Effector memory CD8-positive, alpha-beta T cell (primary cell): ENCODE data around the gene ASPRV1.
"Not testable (repeated sequence)": the region's sequence is repeated elsewhere in the genome, so short reads cannot be mapped to it uniquely, and the experiment has no call there.

Experiments used
- ATAC-seq: fragments of 150-1000 bp; cut with Tn5 transposase; replicated peaks from 2 replicates; pipeline ENCODE4 v1.10.0; 2021; ENCODE audit warnings: mild to moderate bottlenecking, moderate library complexity
- DNase-seq, 3 experiments: peaks; one replicate each; pipeline ENCODE4 v3.0.0; 2021
- H3K27ac Mint-ChIP-seq, 2 donors: one replicate each; pipeline ENCODE4 v1.8.0; 2022; ENCODE audit warnings: mild to moderate bottlenecking in 2 of 2, mixed read lengths in 2 of 2, moderate library complexity in 2 of 2
- H3K27me3 Mint-ChIP-seq, 2 donors: one replicate each; pipeline ENCODE4 v1.8.0; 2022; ENCODE audit warnings: mixed read lengths in 2 of 2
- H3K36me3 Mint-ChIP-seq: one replicate; pipeline ENCODE4 v1.8.0; 2022; ENCODE audit warnings: mild to moderate bottlenecking, moderate library complexity, mixed read lengths; ENCODE audit not compliant: insufficient read depth
- H3K4me1 Mint-ChIP-seq, 2 donors: one replicate each; pipeline ENCODE4 v1.8.0; 2022; ENCODE audit warnings: low read depth in 2 of 2, mixed read lengths in 2 of 2
- H3K4me3 Mint-ChIP-seq, 2 donors: one replicate each; pipeline ENCODE4 v1.8.0; 2022; ENCODE audit warnings: mild to moderate bottlenecking in 2 of 2, mixed read lengths in 2 of 2, moderate library complexity in 2 of 2
- H3K9me3 Mint-ChIP-seq, 2 donors: one replicate each; pipeline ENCODE4 v1.8.0; 2022; ENCODE audit warnings: mixed read lengths in 2 of 2

Gene ASPRV1

GRCh38 chr2:69964353-69964841 lies 3.0 kb upstream of the ASPRV1 start:
- Mint-ChIP-seq H3K36me3 (no peaks in the 10 kb centered on the region), H3K4me1 (peaks cover 0 to 4% of the 10 kb centered on the region in 2 donors), H3K27me3 (peaks cover 0 to 4% of the 10 kb centered on the region in 2 donors), H3K9me3 (no peaks in the 10 kb centered on the region), H3K4me3 (no peak overlapping the region), H3K27ac (peak overlapping the region in 1 of 2 donors; percentile 33)
- no peak for DNase-seq
- ATAC-seq: no peak

GRCh38 chr2:69962986-69963730 lies 1.7 kb upstream of the ASPRV1 start:
- Mint-ChIP-seq H3K27ac (peak overlapping the region in 1 of 2 donors; percentile 33), H3K36me3 (no peaks in the 10 kb centered on the region), H3K4me3 (no peak overlapping the region), H3K9me3 (no peaks in the 10 kb centered on the region), H3K4me1 (peaks cover 0 to 5% of the 10 kb centered on the region in 2 donors), H3K27me3 (peaks cover 0 to 9% of the 10 kb centered on the region in 2 donors)
- DNase-seq (no peak), ATAC-seq (no peak)

GRCh38 chr2:69960821-69961220 lies 610 bp downstream of the ASPRV1 start:
- Mint-ChIP-seq H3K9me3 (no peaks in the 10 kb centered on the region), H3K4me3 (no peak overlapping the region), H3K27me3 (peaks cover 0 to 9% of the 10 kb centered on the region in 2 donors), H3K36me3 (no peaks in the 10 kb centered on the region), H3K27ac (no peak overlapping the region), H3K4me1 (peaks cover 4 to 10% of the 10 kb centered on the region in 2 donors)
- DNase-seq: no peak
- no peak for ATAC-seq

- Mint-ChIP-seq H3K36me3 (no peaks in the 10 kb centered on the region), H3K9me3 (no peaks in the 10 kb centered on the region), H3K4me3 (no peak overlapping the region), H3K27ac (peak overlapping the region; percentile 29 to 62), H3K27me3 (peaks cover 9 to 12% of the 10 kb centered on the region in 2 donors), H3K4me1 (peaks cover 4 to 6% of the 10 kb centered on the region in 2 donors)
- no peak for ATAC-seq
- DNase-seq: no peak
Observed at GRCh38 chr2:69959425-69959824, 2.0 kb downstream of the ASPRV1 start.

GRCh38 chr2:69958480-69958879 lies 3.0 kb downstream of the ASPRV1 start:
- Mint-ChIP-seq H3K36me3 (no peaks in the 10 kb centered on the region), H3K9me3 (no peaks in the 10 kb centered on the region), H3K4me3 (no peak overlapping the region), H3K4me1 (peaks cover 4 to 6% of the 10 kb centered on the region in 2 donors), H3K27me3 (peaks cover 13 to 15% of the 10 kb centered on the region in 2 donors), H3K27ac (no peak overlapping the region)
- DNase-seq (no peak), ATAC-seq (no peak)

- no peak overlapping the region for H3K4me3 Mint-ChIP-seq
Observed at GRCh38 chr2:69957965-69958364, 3.5 kb downstream of the ASPRV1 start.

GRCh38 chr2:69956475-69956979 lies 4.9 kb downstream of the ASPRV1 start:
- DNase-seq (no peak), ATAC-seq (no peak)
- H3K4me1 Mint-ChIP-seq: peaks cover 4 to 6% of the 10 kb centered on the region in 2 donors
- no peak overlapping the region for H3K27ac Mint-ChIP-seq
- no peaks in the 10 kb centered on the region for H3K9me3 Mint-ChIP-seq
- peaks cover 13 to 15% of the 10 kb centered on the region in 2 donors for H3K27me3 Mint-ChIP-seq
- no peaks in the 10 kb centered on the region for H3K36me3 Mint-ChIP-seq
- no peak overlapping the region for H3K4me3 Mint-ChIP-seq

More at GRCh38 chr2:69957965-69958364, 3.5 kb downstream of the ASPRV1 start:
- H3K4me1 Mint-ChIP-seq: peaks cover 4 to 6% of the 10 kb centered on the region in 2 donors
- no peak overlapping the region for H3K27ac Mint-ChIP-seq
- no peak for DNase-seq
- no peaks in the 10 kb centered on the region for H3K9me3 Mint-ChIP-seq
- ATAC-seq: peak; percentile 27
- peaks cover 13 to 15% of the 10 kb centered on the region in 2 donors for H3K27me3 Mint-ChIP-seq
- no peaks in the 10 kb centered on the region for H3K36me3 Mint-ChIP-seq

GRCh38 chr2:69955029-69955428 lies 6.4 kb downstream of the ASPRV1 start:
- Mint-ChIP-seq H3K4me1 (peaks cover 4 to 6% of the 10 kb centered on the region in 2 donors), H3K27me3 (peaks cover 13 to 15% of the 10 kb centered on the region in 2 donors), H3K9me3 (no peaks in the 10 kb centered on the region), H3K4me3 (no peak overlapping the region), H3K36me3 (no peaks in the 10 kb centered on the region), H3K27ac (no peak overlapping the region)
- no peak for DNase-seq
- ATAC-seq: no peak

- Mint-ChIP-seq H3K27me3 (peaks cover 8 to 13% of the 10 kb centered on the region in 2 donors), H3K36me3 (no peaks in the 10 kb centered on the region), H3K4me1 (peaks cover 4 to 6% of the 10 kb centered on the region in 2 donors), H3K27ac (peak overlapping the region; percentile 46 to 64), H3K4me3 (no peak overlapping the region), H3K9me3 (no peaks in the 10 kb centered on the region)
- ATAC-seq: no peak
- DNase-seq: no peak
Observed at GRCh38 chr2:69954084-69954483, 7.3 kb downstream of the ASPRV1 start.

- ATAC-seq: no peak
- Mint-ChIP-seq H3K4me3 (no peak overlapping the region), H3K36me3 (peaks cover 2% of the 10 kb centered on the region), H3K27me3 (peaks cover 6 to 13% of the 10 kb centered on the region in 2 donors), H3K4me1 (peaks cover 3% of the 10 kb centered on the region in 2 donors), H3K9me3 (no peaks in the 10 kb centered on the region), H3K27ac (no peak overlapping the region)
- no peak for DNase-seq
Observed at GRCh38 chr2:69952336-69953115, 8.9 kb downstream of the ASPRV1 start.

- DNase-seq, H3K27ac Mint-ChIP-seq, ATAC-seq, H3K4me3 Mint-ChIP-seq, H3K9me3 Mint-ChIP-seq, H3K36me3 Mint-ChIP-seq: not testable (repeated sequence)
- Mint-ChIP-seq H3K27me3 (peaks cover 6 to 13% of the 10 kb centered on the region in 2 donors), H3K4me1 (peaks cover 21 to 22% of the 10 kb centered on the region in 2 donors)
Observed at GRCh38 chr2:69950671-69951070, 10.8 kb downstream of the ASPRV1 start.

GRCh38 chr2:69950241-69950640 lies 11.2 kb downstream of the ASPRV1 start:
- no peak for DNase-seq
- Mint-ChIP-seq H3K27me3 (peaks cover 6 to 13% of the 10 kb centered on the region in 2 donors), H3K4me1 (peaks cover 25 to 26% of the 10 kb centered on the region in 2 donors), H3K27ac (no peak overlapping the region), H3K9me3 (no peaks in the 10 kb centered on the region), H3K4me3 (no peak overlapping the region), H3K36me3 (peaks cover 6% of the 10 kb centered on the region)
- ATAC-seq: no peak

- peaks cover 0 to 1% of the 10 kb centered on the region in 2 donors for H3K27me3 Mint-ChIP-seq
- peak overlapping the region; percentile 2 to 3 for H3K27ac Mint-ChIP-seq
- H3K4me3 Mint-ChIP-seq: no peak overlapping the region
- no peaks in the 10 kb centered on the region for H3K9me3 Mint-ChIP-seq
- peaks cover 12% of the 10 kb centered on the region for H3K36me3 Mint-ChIP-seq
- DNase-seq (no peak), ATAC-seq (no peak)
- H3K4me1 Mint-ChIP-seq: peaks cover 25 to 26% of the 10 kb centered on the region in 2 donors
Observed at GRCh38 chr2:69948963-69949645, 12.3 kb downstream of the ASPRV1 start.
